ENCODE results near the gene NABP1. TPM values are rescaled to one million over a fixed set of nuclear protein-coding genes. Genes with fewer than 3 reads are reported as not detected.

The NABP1 gene
- total and polyA plus RNA-seq, 4 donors = 3.6 to 35.5 (median 18.4) TPM

- H3K27ac ChIP-seq (ENCODE audit: low read depth in 1 of 2, low read length in 2 of 2) = no peak overlapping the region
- H3K9ac ChIP-seq (ENCODE audit: low read depth in 1 of 2, low read length in 2 of 2) = no peak overlapping the region
- H3K4me1 ChIP-seq (ENCODE audit: control insufficient read depth in 4 of 4, insufficient read depth in 4 of 4, low read length in 3 of 4) = no peaks in the 10 kb centered on the region
- H3K27me3 ChIP-seq (ENCODE audit: control insufficient read depth in 4 of 4, insufficient read depth in 4 of 4, low read length in 3 of 4) = no peaks in the 10 kb centered on the region
- DNase-seq (ENCODE audit: low spot score) = no peak
- no peak overlapping the region for H3K4me3 ChIP-seq (ENCODE audit: low read depth in 1 of 3, low read length in 3 of 3)
- 70% methylated on average over 10 of the region's 10 CpGs for WGBS
- no peaks in the 10 kb centered on the region for H3K36me3 ChIP-seq (ENCODE audit: control insufficient read depth in 4 of 4, insufficient read depth in 3 of 4, low read depth in 1 of 4, low read length in 3 of 4)
- TF ChIP-seq YY1 (IDR thresholded peaks at IDR 0.05) = no peak
- TF ChIP-seq SP1 (IDR thresholded peaks at IDR 0.05) = no peak
- no peak for TF ChIP-seq EGR1 (IDR thresholded peaks at IDR 0.05; ENCODE audit: low read depth in 2 of 2)
- TF ChIP-seq FOXA2 (IDR thresholded peaks at IDR 0.05) = no peak
- TF ChIP-seq MAX (IDR thresholded peaks at IDR 0.05) = no peak
- TF ChIP-seq ATF3 (IDR thresholded peaks at IDR 0.05) = no peak
- no peak for TF ChIP-seq FOXA1 (IDR thresholded peaks at IDR 0.05)
- no peak for TF ChIP-seq REST (IDR thresholded peaks at IDR 0.05)
- TF ChIP-seq HNF4A (conservative IDR thresholded peaks at IDR 0.05) = no peak
- no peak for TF ChIP-seq GABPA (IDR thresholded peaks at IDR 0.05 in 1 of 2, conservative IDR thresholded peaks at IDR 0.05 in 1 of 2)
- no peak for TF ChIP-seq NR2F2 (IDR thresholded peaks at IDR 0.05)
- TF ChIP-seq HNF4G (IDR thresholded peaks at IDR 0.05) = no peak
- TF ChIP-seq RXRA (IDR thresholded peaks at IDR 0.05) = no peak
- TF ChIP-seq JUND (IDR thresholded peaks at IDR 0.05) = no peak
- no peak for TF ChIP-seq TAF1 (conservative IDR thresholded peaks at IDR 0.05)
- TF ChIP-seq RAD21 (IDR thresholded peaks at IDR 0.05) = no peak
- TF ChIP-seq ZBTB33 (IDR thresholded peaks at IDR 0.05) = no peak
- no peaks in the 10 kb centered on the region for H3K9me3 ChIP-seq (ENCODE audit: control insufficient read depth in 4 of 4, low read length in 3 of 4)
These were observed 21.5 kb downstream of the NABP1 start for GRCh38 chr2:191699341-191699945.

- no peak overlapping the region for H3K27ac ChIP-seq (ENCODE audit: low read depth in 1 of 2, low read length in 2 of 2)
- H3K4me1 ChIP-seq (ENCODE audit: control insufficient read depth in 4 of 4, insufficient read depth in 4 of 4, low read length in 3 of 4) = no peaks in the 10 kb centered on the region
- DNase-seq (ENCODE audit: low spot score) = no peak
- H3K9me3 ChIP-seq (ENCODE audit: control insufficient read depth in 4 of 4, low read length in 3 of 4) = no peaks in the 10 kb centered on the region
- no peaks in the 10 kb centered on the region for H3K27me3 ChIP-seq (ENCODE audit: control insufficient read depth in 4 of 4, insufficient read depth in 4 of 4, low read length in 3 of 4)
- 86% methylated on average over 1 of the region's 1 CpG for WGBS
- H3K4me3 ChIP-seq (ENCODE audit: low read depth in 1 of 3, low read length in 3 of 3) = no peak overlapping the region
- TF ChIP-seq ZBTB33 (IDR thresholded peaks at IDR 0.05) (no peak), HNF4G (IDR thresholded peaks at IDR 0.05) (no peak), HNF4A (conservative IDR thresholded peaks at IDR 0.05) (no peak), YY1 (IDR thresholded peaks at IDR 0.05) (no peak), REST (IDR thresholded peaks at IDR 0.05) (no peak), JUND (IDR thresholded peaks at IDR 0.05) (no peak), FOXA2 (IDR thresholded peaks at IDR 0.05) (no peak), TAF1 (conservative IDR thresholded peaks at IDR 0.05) (no peak)
- TF ChIP-seq, protein P1, sequence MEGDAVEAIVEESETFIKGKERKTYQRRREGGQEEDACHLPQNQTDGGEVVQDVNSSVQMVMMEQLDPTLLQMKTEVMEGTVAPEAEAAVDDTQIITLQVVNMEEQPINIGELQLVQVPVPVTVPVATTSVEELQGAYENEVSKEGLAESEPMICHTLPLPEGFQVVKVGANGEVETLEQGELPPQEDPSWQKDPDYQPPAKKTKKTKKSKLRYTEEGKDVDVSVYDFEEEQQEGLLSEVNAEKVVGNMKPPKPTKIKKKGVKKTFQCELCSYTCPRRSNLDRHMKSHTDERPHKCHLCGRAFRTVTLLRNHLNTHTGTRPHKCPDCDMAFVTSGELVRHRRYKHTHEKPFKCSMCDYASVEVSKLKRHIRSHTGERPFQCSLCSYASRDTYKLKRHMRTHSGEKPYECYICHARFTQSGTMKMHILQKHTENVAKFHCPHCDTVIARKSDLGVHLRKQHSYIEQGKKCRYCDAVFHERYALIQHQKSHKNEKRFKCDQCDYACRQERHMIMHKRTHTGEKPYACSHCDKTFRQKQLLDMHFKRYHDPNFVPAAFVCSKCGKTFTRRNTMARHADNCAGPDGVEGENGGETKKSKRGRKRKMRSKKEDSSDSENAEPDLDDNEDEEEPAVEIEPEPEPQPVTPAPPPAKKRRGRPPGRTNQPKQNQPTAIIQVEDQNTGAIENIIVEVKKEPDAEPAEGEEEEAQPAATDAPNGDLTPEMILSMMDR (IDR thresholded peaks at IDR 0.05; ENCODE audit: low read depth, low read length, missing input control) = no peak
- H3K36me3 ChIP-seq (ENCODE audit: control insufficient read depth in 4 of 4, insufficient read depth in 3 of 4, low read depth in 1 of 4, low read length in 3 of 4) = no peaks in the 10 kb centered on the region
- no peak overlapping the region for H3K9ac ChIP-seq (ENCODE audit: low read depth in 1 of 2, low read length in 2 of 2)
These were observed 23.1 kb downstream of the NABP1 start for GRCh38 chr2:191701029-191701428.
